SKM-1 treated with dmso at 0.1 percent for 144 hours (cell line): ENCODE results near the gene MKRN2OS.
A peak's percentile ranks its signal among the peaks of the same experiment; 100 is the strongest.
"Not testable (repeated sequence)": the region's sequence is repeated elsewhere in the genome, so short reads cannot be mapped to it uniquely, and the experiment has no call there.

ENCODE experiments used
- DNase-seq: peaks from one replicate; lab custom pipeline; 2025; ENCODE audit not compliant: unreplicated experiment; lab: John Stamatoyannopoulos, UW

Gene MKRN2OS

DNA sequence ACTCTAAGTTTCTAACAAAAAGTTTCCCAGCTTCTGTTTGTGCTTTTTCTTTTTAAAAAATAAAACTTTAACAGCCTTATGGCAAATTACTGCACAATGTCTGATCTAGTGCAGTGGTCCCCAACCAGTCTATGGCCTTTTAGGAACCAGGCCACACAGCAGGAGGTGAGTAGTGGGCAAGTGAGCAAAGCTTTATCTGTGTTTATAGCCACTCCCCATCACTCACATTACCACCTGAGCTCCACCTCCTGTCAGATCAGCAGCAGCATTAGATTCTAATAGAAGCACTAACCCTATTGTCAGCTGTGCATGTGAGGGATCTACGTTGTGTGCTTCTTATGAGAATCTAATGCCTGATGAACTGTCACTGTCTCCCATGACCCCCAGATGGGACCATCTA lies 17.2 kb upstream of the MKRN2OS start:
- DNase-seq: no peak

DNA sequence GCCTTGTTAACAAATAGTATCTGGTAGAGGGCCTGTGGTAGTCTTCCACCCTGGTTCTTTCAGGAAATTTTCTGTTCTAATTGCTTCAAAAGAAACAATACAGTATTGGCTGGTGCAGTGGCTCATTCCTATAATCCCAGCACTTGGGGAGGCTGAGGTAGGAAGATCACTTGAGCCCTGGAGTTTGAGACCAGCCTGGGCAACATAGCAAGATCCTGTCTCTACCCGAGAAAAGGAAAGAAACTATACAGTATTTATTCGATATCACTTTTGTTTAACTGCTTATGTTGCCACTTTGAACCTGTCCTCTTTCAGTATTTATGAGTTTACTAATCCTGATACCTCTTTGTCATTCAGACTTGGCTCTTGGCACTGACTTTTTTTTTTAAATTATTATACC lies 16.1 kb upstream of the MKRN2OS start:
- DNase-seq: no peak

DNA sequence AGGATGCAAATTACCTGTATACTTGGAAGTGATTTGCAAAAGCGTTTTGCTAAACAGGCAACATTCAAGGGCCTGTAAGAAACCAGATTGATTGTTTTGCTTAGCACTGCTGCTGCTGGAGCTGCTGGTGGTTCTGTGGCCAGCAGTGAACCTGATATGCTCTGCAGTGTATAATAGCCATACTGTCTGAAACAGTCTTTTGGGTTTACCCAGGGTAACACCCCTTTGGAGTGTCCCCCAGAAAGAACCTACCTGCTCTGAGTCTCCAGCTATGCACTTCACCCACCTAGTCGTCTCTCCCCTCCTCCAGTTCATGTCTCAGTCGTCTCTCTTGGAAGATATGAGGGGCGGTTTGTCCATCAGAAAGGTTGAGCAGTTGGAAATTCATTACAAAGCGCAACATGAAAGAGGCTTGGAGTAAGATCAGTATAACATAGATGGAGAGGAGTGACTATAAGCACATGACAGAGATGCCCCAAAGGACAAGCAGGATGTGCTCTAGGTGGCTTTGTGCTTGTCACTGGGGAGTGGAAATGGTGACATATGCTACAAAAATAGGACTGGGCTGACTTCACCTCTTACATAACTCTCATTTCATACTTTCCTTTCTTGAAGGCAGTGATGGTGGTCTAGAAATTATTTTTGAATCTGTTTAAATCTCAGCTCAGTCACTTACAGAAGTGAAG lies 15.3 kb upstream of the MKRN2OS start:
- DNase-seq: no peak

DNA sequence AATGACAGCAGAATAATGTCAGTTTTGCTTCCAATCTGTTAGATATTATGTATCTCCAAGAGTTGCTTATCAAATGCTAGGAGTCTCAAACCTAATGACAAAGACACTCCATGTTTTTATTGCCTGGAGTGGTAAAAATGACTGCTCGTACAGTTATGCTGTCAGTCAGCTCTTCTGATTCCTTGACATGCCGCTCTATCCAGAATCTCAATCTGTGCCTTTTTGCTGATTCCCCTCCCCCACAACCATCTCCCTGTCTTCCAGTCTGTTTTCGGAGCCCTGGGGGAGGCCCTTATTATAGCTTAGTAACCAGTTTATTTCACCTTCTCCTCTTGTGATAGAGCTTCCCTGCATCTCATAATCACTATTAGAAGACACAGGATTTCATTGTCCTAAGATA lies 14.2 kb upstream of the MKRN2OS start:
- no peak for DNase-seq

DNA sequence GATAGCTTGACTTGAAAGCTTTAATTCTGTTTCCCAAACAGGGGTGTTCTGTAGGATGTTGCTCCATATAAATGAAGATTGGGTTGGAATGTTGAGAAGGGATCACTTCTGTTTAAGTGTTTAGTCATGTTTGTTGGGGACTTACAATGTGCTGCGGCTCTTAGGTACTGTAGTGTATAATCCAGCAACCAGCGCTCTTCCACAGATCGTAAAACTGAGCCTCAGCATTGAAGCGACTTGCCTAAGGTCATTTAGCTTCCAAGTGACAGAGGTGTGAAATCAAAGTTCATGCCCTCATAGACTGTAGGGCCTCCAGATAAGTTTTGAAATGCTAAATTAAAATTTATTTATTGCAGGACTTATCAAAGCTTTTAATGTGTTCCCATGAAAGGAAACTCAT lies 13.4 kb upstream of the MKRN2OS start:
- DNase-seq: no peak

DNA sequence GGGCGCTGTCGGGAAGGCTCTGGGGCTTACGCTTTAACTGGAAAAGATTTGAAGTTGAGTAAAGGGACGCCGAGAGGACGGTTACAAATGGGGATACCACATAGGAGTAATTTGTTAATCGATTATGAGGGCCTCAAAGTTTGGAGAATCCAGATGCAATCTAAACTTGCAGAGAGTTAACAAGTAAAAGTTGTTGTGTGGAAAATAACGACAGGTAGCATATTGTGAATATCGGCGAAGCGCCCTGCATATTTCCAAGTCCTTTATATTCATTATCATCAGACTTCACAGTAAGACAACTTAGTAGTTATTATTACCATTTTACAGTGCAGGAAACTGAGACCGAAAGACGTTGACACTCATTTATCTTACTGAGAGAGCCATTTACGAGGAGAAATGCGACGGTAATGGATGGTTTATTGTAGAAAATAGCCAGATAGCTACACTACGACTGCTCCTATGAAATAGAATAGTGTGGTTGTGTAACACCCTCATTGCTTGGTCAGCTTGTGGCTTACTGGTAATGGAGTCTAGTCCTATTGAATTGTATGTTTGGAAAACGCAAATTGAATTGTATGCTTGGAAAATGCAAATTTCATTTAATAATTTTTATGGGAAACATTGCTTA lies 12.3 kb upstream of the MKRN2OS start:
- peak; percentile 45 for DNase-seq

DNA sequence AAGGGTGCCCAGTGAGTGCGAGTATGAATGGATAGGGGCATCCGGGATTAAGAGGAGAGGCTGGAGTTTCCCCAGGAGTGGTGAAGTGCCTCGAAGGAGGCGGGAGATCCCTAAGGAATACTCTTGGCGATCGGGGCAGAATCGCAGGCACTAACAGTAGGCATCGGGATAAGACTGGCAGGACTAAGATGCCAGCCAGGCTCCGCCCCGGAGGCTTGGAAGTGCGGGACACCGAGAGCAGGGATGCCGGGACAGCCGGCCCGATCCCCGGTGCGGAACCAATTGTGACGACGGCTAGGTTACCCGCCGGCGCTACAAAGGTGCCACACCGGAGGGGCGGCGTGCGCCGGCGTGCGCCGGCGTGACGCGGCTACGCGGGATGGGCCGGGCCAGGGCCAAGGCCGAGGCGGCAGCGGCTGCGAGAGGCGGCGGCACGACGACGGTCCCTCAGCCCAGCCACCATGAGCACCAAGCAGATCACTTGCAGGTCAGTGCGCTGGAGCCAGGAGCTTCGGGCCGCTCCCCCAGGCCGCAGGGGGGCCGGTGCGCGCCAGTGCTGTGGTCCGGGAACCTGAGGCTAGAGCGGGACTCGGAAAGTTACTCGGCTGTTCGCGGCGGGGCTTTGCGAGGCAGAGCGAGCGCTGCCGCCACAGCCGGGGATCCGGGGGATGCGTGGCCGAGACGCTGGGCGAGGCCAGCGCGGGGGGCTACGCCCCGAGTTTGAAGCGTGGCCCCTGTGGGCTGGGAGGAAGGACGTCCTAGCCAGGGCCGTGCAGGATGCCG lies 11.6 kb upstream of the MKRN2OS start, which contains the start of gene MKRN2:
Gene MKRN2 (plus strand): TSS at position 398 of the 783 bp plus-strand sequence. CDS start 64 bp downstream, at position 462.
- DNase-seq: peak; percentile 80

DNA sequence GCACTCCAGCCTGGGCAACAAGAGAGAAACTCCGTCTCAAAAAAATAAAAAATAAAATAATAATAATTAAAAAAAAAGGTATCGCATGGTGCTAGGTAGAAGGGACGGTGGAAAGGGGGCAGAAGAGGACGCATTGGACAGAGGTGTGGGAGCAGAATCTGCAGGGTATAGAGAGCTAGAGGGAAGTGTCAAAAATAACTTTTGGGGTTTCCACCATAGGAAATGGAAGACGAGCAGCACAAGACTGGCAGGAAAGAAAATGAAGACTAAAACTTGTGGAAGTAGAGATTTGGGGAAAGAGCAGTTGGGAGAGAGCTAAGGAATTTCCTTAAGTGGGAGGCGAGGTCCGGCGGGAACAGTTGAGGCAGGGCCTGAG lies 11.0 kb upstream of the MKRN2OS start:
- DNase-seq: no peak

DNA sequence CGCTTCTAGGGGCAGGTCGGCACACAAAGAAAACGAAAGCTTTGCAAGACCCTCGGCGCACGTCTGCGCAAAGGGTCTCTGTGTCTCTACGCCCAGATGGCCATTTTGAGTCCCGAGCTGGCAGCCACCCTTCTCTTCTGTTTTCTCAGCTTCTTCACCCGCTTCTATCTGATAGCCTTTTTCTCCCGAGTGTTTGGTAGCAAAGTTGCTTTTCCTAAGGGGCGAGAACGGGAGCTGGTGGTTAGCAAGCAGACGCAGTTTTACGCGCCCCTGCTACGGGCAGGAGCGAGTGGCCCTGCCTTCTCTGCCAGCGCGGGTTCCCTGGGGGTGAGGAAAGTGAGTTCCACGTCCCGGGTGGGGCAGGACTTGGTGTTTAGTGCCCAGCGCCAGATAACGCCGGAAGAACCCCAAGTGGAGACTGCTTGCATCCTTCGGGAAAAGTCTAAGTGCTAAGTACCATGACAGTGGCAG lies 8.7 kb upstream of the MKRN2OS start:
- no peak for DNase-seq

DNA sequence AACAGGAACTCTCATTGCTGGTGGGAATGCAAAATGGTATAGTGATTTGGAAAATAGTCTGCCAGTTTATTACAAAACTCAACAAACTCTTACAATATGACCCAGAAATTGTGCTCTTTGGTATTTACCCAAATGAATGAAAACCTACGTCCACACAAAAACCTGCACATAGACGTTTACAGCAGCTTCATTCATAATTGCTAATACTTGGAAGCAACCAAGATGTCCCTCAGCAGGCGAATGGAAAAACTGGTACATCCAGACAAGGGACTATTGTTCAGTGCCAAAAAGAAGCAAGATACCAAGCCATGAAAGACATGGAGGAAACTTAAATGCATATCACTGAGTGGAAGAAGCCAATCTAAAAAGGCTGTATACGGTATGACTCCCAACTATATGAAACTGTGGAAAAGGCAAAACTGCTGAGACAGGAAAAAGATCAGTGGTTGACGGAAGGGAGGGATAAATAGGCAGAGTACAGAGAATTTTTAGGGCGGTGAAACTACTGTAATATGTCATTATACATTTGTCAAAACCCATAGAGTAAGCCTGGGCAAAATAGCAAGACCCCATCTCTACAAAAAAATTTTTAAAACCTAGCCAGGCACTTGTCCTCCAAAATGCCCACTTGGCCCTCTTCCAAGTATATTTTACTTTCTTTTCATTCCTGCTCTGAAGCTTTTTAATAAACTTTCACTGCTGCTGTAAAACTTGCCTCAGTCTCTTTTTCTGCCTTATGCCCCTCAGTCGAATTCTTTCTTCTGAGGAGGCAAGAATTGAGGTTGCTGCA lies 4.9 kb upstream of the MKRN2OS start:
- no peak for DNase-seq

DNA sequence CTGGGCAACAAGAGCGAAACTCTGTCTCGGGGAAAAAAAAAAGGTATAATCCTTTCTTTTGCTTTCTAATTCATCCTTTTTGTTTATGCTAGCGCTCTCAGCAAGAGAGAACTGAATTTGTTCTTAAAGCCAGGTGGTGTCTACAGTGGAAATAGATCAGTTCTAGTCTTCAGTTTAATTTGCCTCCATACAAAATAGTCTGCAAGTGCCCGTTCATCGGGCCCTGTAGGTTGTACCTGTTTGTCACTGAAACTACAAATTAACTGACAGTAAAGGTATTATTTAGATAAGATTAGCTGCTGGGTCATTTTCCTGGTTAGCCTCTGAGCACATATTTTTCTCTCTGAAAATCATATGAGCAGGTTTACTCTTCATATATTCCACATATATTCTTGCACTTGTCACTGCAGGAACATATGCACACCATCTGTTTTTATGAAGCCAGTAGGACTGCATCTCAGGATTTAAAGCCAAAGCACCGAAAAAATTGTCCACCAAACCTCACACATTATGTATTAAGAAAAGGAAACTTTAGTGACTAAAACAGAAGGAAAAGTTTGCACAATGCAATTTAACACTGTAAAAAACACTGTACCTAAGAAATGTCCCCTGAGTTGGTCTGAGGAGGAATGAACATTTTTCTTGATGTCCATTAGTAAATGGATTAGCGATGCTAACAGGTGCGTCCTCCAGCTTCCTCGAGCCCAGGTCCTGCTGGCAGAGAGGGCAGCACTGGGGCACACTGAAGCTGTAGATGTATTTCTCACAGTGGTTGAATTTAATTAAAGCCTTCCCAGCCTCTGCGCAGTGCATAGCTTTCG lies 437 bp downstream of the MKRN2OS start:
- DNase-seq: no peak

DNA sequence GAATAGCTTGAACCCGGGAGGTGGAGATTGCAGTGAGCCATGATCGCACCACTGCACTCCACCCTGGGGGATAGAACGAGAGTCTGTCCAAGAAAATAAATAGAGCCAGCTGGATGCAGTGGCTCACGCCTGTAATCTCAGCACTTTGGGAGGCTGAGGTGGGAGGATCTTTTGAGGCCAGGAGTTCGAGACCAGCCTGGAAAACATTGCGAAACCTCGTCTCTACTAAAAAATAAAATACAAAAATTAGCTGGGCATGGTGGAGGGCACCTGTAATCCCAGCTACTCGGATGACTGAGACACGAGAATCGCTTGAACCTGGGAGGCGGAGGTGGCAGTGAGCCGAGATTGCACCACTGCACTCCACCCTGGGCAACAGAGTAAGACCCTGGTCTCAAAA lies 1.8 kb downstream of the MKRN2OS start:
- DNase-seq: not testable (repeated sequence)

DNA sequence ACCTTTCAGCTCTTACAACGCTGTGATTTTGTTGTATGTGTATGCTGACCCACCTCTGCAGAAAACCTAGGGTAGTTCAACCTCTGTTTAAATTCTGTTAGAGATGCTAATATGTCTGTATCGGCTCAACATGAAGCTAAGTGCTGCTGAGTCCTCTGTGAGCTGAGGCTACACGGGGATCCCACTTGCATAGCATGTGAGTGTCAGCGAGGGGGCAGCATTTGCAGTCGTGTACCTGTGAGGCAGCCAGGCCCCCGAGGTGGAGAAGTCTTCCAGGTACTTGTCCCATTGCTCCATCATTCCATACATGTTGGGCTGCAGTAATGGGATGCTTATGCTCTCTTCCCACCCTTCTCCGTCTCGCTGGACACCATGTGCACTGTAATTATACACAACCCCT lies 3.7 kb downstream of the MKRN2OS start:
- DNase-seq: no peak

DNA sequence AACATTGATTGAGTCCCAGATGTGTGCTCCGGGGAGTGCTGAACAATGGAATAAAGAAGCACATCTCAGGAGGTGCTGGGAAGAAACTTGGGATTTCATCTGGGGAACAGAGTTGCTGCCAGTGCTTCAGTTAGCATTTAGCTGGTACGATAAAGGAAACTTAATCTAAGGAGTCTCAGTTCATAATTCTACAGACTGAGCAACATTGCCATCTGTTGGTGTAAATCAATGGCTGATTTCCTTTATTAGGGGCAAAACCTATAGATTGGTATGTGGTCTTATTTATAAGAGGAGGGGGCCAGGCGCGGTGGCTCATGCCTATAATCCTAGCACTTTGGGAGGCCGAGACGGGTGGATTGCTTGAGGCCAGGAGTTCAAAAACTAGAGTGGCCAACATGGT lies 8.9 kb downstream of the MKRN2OS start:
- no peak for DNase-seq

DNA sequence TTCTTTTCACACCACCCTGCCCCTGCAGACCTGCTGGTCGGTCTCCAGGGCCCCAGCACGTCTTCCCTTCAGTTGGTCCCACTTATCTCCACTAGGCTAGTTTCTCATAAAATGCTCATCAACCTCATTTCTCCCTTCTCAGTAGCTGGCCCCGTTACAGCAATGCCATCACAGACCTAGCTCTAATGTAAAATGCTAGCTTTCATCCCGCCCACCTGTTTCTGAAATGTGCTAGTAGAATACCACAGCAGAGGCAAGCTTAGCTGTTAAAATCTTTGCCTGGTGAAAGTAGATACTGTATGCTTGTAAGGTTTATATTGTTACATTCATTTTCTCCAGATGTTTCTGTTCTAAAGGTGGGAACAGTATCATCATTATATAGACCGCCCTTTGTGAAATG lies 13.1 kb downstream of the MKRN2OS start:
- DNase-seq: no peak

DNA sequence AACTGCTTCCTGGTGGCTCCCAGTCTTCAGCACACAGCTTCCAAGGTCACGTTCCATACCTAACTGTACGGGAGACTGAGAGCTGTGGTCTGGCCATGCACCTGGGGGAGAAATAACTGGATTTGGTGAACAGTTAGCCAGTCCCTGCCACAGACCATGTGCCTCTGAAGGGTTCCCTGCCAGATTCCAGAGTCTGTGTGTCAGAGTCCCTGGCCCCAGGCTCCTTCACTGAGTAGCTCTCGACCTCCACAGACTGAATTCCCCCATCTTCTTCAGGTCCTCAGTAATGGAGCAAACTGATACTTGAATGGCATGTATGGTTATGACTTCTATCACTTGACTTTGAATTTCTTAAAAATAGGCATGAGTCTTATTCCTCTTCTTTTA lies 17.5 kb downstream of the MKRN2OS start:
- no peak for DNase-seq

DNA sequence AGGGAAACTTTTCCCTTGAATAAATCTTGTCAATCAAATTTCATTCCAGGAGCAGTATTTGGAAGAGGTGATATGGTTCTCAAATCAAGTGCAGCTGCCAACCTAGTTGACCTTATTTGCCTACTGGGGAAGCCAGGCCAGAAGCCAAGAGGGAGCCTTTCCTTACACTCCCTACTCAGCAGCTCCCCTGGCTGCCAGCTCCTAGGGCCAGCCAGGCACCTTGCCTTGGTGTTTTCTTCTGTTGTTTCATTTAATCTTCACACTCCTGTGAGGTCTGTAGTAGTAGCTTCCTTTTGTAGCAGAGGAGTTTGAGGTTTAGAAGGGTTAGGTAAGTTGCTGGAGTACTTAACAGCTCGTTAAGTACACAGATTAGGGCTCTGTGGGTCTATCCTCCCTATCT lies 22.6 kb downstream of the MKRN2OS start:
- no peak for DNase-seq

DNA sequence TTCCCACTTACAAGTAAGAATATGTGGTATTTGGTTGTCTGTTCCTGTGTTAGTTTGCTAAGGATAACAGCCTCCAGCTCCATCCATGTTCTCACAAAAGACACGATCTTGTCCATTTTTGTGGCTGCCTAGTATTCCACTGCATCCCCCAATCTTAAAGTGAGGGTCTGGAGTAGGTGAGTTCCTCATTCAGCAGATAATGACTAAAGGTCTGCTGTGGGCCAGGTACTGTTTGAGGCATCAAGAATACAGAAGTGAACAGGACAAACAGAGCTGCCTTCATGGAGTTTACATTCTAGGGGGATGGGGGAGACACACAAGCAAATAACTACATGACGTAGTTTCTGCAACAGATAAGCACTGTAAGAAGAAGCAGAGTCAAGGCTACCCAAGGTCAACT lies 24.3 kb downstream of the MKRN2OS start:
- DNase-seq: no peak

DNA sequence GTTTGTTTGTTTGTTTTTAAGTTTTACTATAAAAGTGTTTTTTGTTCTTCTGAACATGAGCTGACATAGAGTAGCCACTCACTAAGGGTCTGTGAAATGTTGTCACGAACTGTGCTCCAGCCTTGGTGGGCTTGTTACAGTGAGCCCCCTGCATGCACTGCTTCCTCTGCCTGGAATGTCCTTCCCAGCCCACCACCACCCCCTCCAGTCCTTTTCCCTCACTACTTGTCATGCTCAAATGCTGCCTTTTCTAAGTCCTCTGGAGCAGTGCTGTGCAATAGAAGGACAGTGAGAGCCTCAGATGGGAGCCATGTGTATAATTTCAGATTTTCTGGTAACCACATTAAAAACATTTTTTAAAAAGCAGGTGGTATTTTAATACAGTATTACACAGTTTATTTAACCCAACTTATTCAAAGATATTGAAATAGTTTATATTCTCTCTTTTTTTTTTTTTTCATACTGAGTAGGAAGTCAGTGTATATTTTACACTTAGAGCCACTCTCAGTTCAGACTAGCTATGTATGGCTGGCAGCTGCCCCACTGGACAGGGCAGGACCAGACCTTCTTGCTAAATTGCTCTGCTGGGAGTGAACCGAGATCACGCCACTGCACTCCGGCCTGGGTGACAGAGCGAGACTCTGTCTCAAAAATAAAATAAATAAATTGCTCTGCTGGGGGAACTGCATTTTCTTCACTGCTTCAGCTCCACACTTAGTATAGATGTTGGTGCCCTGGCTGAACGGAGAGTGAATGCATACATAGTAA lies 26.9 kb downstream of the MKRN2OS start:
- DNase-seq: no peak

DNA sequence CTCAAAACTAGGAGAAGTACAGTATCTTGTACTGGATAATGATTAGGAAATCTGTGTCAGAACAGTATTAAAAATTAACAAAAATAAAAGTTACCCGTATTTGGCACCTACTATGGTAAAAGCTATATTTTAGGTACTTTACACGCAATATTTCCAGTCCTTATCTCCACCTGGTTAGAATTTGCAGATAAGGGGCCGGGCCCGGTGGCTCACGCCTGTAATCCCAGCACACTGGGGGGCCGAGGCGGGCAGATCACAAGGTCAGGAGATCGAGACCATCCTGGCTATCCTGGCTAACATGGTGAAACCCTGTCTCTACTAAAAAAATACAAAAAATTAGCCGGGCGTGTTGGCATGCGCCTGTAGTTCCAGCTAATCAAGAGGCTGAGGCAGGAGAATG lies 28.4 kb downstream of the MKRN2OS start:
- no peak for DNase-seq
